Neural cell (in vitro differentiated cells): ENCODE data around the gene WWC1. TPM values are rescaled to one million over a fixed set of nuclear protein-coding genes. Genes with fewer than 3 reads are reported as not detected.

Experiments used
- H2AFZ ChIP-seq: fragments of 200-600, 300-800 bp; sonication (generic), shearing (Covaris generic); 2 replicates; pipeline ENCODE4 v1.6.0; 2014; ENCODE audit warnings: low read depth, mild to moderate bottlenecking, antibody characterized with exemption, low read length, moderate library complexity
- H3F3A ChIP-seq: fragments of 200-600 bp; shearing (Covaris generic); 2 replicates; pipeline ENCODE4 v1.6.1; 2016; ENCODE audit warnings: mild to moderate bottlenecking, moderate library complexity, mixed read lengths, antibody characterized with exemption, low read length; ENCODE audit not compliant: insufficient read depth, poor library complexity, severe bottlenecking
- H3K27ac ChIP-seq: fragments of 200-600, 300-800 bp; sonication (generic), shearing (Covaris generic); 2 replicates; pipeline ENCODE4 v1.5.1; 2014; ENCODE audit warnings: mild to moderate bottlenecking, low read length, moderate library complexity
- H3K27me3 ChIP-seq: fragments of 300-800, 200-600 bp; sonication (generic), shearing (Covaris generic); 2 replicates; pipeline ENCODE4 v1.6.0; 2014; ENCODE audit warnings: mild to moderate bottlenecking, low read depth, low read length, moderate library complexity; ENCODE audit not compliant: insufficient read depth
- H3K36me3 ChIP-seq: fragments of 300-800, 200-600 bp; sonication (generic), shearing (Covaris generic); 2 replicates; pipeline ENCODE4 v1.5.1; 2014; ENCODE audit warnings: mild to moderate bottlenecking, antibody characterized with exemption, low read length, moderate library complexity; ENCODE audit not compliant: insufficient read depth
- H3K4me2 ChIP-seq: fragments of 300-800, 200-600 bp; sonication (generic), shearing (Covaris generic); 2 replicates; pipeline ENCODE4 v1.6.0; 2014; ENCODE audit warnings: mild to moderate bottlenecking, low read length
- H3K4me3 ChIP-seq: fragments of 300-800, 200-600 bp; sonication (generic), shearing (Covaris generic); 2 replicates; pipeline ENCODE4 v1.5.1; 2014; ENCODE audit warnings: mild to moderate bottlenecking, low read length, moderate library complexity
- H3K79me2 ChIP-seq: fragments of 200-600 bp; shearing (Covaris generic); replicated peaks from 2 replicates; pipeline ENCODE4 v1.6.0; 2014; ENCODE audit warnings: mild to moderate bottlenecking, low read length, moderate library complexity; ENCODE audit not compliant: insufficient read depth
- H3K9ac ChIP-seq: fragments of 300-800, 200-600 bp; sonication (generic), shearing (Covaris generic); 2 replicates; pipeline ENCODE4 v1.6.1; 2016; ENCODE audit warnings: mild to moderate bottlenecking, low read length, mixed read lengths
- H3K9me2 ChIP-seq: fragments of 200-600 bp; shearing (Covaris generic); 2 replicates; pipeline ENCODE4 v1.6.1; 2016; ENCODE audit warnings: mild to moderate bottlenecking, low read length, mixed read lengths; ENCODE audit not compliant: insufficient read depth
- H3K9me3 ChIP-seq: fragments of 200-600, 300-800 bp; sonication (generic), shearing (Covaris generic); 2 replicates; pipeline ENCODE4 v1.6.1; 2016; ENCODE audit warnings: mild to moderate bottlenecking, mixed run types, low read length, moderate library complexity, mixed read lengths
- H4K20me1 ChIP-seq: fragments of 200-600 bp; shearing (Covaris generic); 2 replicates; pipeline ENCODE4 v1.6.1; 2016; ENCODE audit warnings: mild to moderate bottlenecking, mixed run types; ENCODE audit not compliant: insufficient read depth
- EP300 ChIP-seq: fragments of 450-650 bp; conservative IDR thresholded peaks from 2 replicates; pipeline ENCODE4 v1.6.1; 2014; ENCODE audit warnings: antibody characterized with exemption, mild to moderate bottlenecking, moderate library complexity; ENCODE audit not compliant: poor library complexity, severe bottlenecking
- EZH2 ChIP-seq: fragments of 200-600, 300-800 bp; shearing (Covaris generic), sonication (generic); IDR thresholded peaks from 2 replicates; pipeline ENCODE4 v1.6.1; 2014; ENCODE audit warnings: antibody characterized with exemption, low read length, borderline replicate concordance, mild to moderate bottlenecking; ENCODE audit not compliant: insufficient read depth, poor library complexity, severe bottlenecking
- POLR2AphosphoS5 ChIP-seq: IDR thresholded peaks from 2 replicates; pipeline ENCODE4 v1.6.1; 2012
- RAD21 ChIP-seq: fragments of 450-650 bp; conservative IDR thresholded peaks from 2 replicates; pipeline ENCODE4 v1.6.1; 2014; ENCODE audit warnings: antibody characterized with exemption, mild to moderate bottlenecking, moderate library complexity
- REST ChIP-seq: IDR thresholded peaks from 2 replicates; pipeline ENCODE4 v1.6.1; 2012; ENCODE audit warnings: borderline replicate concordance
- SMC3 ChIP-seq: fragments of 450-650 bp; conservative IDR thresholded peaks from 2 replicates; pipeline ENCODE4 v1.6.1; 2014; ENCODE audit warnings: antibody characterized with exemption, mild to moderate bottlenecking, moderate library complexity; ENCODE audit not compliant: poor library complexity
- TAF1 ChIP-seq: IDR thresholded peaks from 2 replicates; pipeline ENCODE4 v1.6.1; 2012; ENCODE audit warnings: low read depth
- polyA plus RNA-seq: library from polyadenylated mRNA; depleted of rRNA; stranded (reverse); fragments of >200 nt; gene quantifications from 2 replicates; pipeline ENCODE4 v1.2.3, GENCODE V29; 2014

Gene WWC1
- polyA plus RNA-seq, 1 donor from 2014 or later = 0.97 TPM

- no peak overlapping the region for H3K4me2 ChIP-seq
- no peak overlapping the region for H2AFZ ChIP-seq
- no peaks in the 10 kb centered on the region for H3K27me3 ChIP-seq
- H3K36me3 ChIP-seq = no peaks in the 10 kb centered on the region
- no peak overlapping the region for H3K4me3 ChIP-seq
- H3K9me2 ChIP-seq = no peaks in the 10 kb centered on the region
- no peaks in the 10 kb centered on the region for H3K9me3 ChIP-seq
- no peak overlapping the region for H3K9ac ChIP-seq
- H3K79me2 ChIP-seq = no peaks in the 10 kb centered on the region
- H4K20me1 ChIP-seq = no peaks in the 10 kb centered on the region
- TF ChIP-seq REST = no peak
- no peak for TF ChIP-seq RAD21
- TF ChIP-seq SMC3 = no peak
- TF ChIP-seq POLR2AphosphoS5 = no peak
- no peak for TF ChIP-seq TAF1
- TF ChIP-seq EZH2 = no peak
- TF ChIP-seq EP300 = no peak
- H3K27ac ChIP-seq = no peak overlapping the region
- no peaks in the 10 kb centered on the region for H3F3A ChIP-seq
Measured at GRCh38 chr5:168284809-168285208, 6.6 kb upstream of the WWC1 start.

GRCh38 chr5:168285696-168286095 lies 5.7 kb upstream of the WWC1 start:
- Histone ChIP-seq H3K9ac (no peak overlapping the region), H3K79me2 (no peaks in the 10 kb centered on the region), H3K27ac (peak overlapping the region; percentile 36), H3K27me3 (no peaks in the 10 kb centered on the region), H3K9me2 (no peaks in the 10 kb centered on the region), H3K36me3 (no peaks in the 10 kb centered on the region), H3K4me2 (no peak overlapping the region), H4K20me1 (no peaks in the 10 kb centered on the region), H3F3A (no peaks in the 10 kb centered on the region), H3K9me3 (no peaks in the 10 kb centered on the region), H2AFZ (no peak overlapping the region), H3K4me3 (no peak overlapping the region)
- TF ChIP-seq TAF1 (no peak), RAD21 (no peak), EZH2 (no peak), REST (no peak), EP300 (no peak)
